Measurements from ENCODE around the gene DCC. TPM values are rescaled to one million over a fixed set of nuclear protein-coding genes. Genes with fewer than 3 reads are reported as not detected.

The DCC gene
- total RNA-seq, 1 experiment from 2014 or later: 0.72 TPM

GRCh38 chr18:53360501-53361443 lies 1020.8 kb downstream of the DCC start (continued):
- TF ChIP-seq ERG (CRISPR knock-in tag; IDR thresholded peaks at IDR 0.05) (no peak), PREB (CRISPR knock-in tag; IDR thresholded peaks at IDR 0.05; ENCODE audit: borderline replicate concordance) (no peak), SOX15 (CRISPR knock-in tag; IDR thresholded peaks at IDR 0.05) (no peak)
- TF ChIP-seq, protein P1, sequence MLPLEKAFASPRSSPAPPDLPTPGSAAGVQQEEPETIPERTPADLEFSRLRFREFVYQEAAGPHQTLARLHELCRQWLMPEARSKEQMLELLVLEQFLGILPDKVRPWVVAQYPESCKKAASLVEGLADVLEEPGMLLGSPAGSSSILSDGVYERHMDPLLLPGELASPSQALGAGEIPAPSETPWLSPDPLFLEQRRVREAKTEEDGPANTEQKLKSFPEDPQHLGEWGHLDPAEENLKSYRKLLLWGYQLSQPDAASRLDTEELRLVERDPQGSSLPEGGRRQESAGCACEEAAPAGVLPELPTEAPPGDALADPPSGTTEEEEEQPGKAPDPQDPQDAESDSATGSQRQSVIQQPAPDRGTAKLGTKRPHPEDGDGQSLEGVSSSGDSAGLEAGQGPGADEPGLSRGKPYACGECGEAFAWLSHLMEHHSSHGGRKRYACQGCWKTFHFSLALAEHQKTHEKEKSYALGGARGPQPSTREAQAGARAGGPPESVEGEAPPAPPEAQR (CRISPR knock-in tag; IDR thresholded peaks at IDR 0.05): no peak

GRCh38 chr18:53375621-53376020 lies 1035.6 kb downstream of the DCC start:
- Mint-ChIP-seq H3K4me1 (peaks cover 22% of the 10 kb centered on the region), H3K9me3 (peaks cover 16% of the 10 kb centered on the region), H3K4me3 (no peak overlapping the region), H3K36me3 (peaks cover 3% of the 10 kb centered on the region; the same call in 1 of the 2 replicates), H3K27me3 (ENCODE audit: low read depth) (no peaks in the 10 kb centered on the region), H3K27ac (peak overlapping the region; percentile 36; the same call in 1 of the 2 replicates)
- no peak for DNase-seq (ENCODE audit: low spot score)
- CTCF ChIA-PET: no interaction called here
- ATAC-seq: peak; percentile 39
- no peak for TF ChIP-seq GABPB1 (CRISPR knock-in tag; IDR thresholded peaks at IDR 0.05)
- TF ChIP-seq NFE2L1 (CRISPR knock-in tag; IDR thresholded peaks at IDR 0.05): no peak
- TF ChIP-seq ZNF416 (CRISPR knock-in tag; IDR thresholded peaks at IDR 0.05): no peak
- TF ChIP-seq ATF6 (CRISPR knock-in tag; IDR thresholded peaks at IDR 0.05): no peak
- POLR2A ChIA-PET: no interaction called here

DNA sequence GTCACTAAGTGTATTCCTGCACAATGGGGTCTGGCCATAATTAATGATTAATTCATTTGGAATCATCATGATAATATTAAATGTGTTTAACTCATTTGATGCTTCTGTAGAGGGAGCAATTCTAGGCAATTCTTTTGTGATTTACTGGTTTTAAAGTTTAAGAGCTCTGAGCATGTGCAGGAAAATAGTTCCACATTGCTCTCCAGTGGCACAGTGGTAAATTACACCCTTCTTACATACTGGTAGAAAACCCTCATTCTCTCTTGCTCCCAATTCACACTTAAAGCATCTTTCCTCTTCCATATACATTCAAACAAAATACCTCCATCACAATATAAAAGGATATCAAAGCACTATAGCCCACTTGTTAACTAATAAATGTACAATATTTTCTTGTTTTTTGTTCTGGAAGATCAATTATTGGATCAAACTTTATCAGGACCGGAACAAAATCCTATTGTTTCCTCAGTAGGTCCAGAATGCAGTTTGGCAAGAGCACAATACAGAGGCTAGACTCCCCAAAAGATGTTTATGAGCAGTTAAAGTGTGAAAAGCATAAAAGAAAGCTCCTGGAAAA lies 1040.2 kb downstream of the DCC start:
- no peak overlapping the region for H3K27ac Mint-ChIP-seq
- no peak overlapping the region for H3K4me3 Mint-ChIP-seq
- H3K9me3 Mint-ChIP-seq: peaks cover 8% of the 10 kb centered on the region
- ChIA-PET CTCF (interaction anchor here (0.5 to 1.4 kb wide), 11 partner anchors 12 to 1478 kb away, joined by 3 to 6 read pairs (median 3); no protein-coding TSS in a partner anchor), POLR2A (no interaction called here)
- TF ChIP-seq, protein P2, sequence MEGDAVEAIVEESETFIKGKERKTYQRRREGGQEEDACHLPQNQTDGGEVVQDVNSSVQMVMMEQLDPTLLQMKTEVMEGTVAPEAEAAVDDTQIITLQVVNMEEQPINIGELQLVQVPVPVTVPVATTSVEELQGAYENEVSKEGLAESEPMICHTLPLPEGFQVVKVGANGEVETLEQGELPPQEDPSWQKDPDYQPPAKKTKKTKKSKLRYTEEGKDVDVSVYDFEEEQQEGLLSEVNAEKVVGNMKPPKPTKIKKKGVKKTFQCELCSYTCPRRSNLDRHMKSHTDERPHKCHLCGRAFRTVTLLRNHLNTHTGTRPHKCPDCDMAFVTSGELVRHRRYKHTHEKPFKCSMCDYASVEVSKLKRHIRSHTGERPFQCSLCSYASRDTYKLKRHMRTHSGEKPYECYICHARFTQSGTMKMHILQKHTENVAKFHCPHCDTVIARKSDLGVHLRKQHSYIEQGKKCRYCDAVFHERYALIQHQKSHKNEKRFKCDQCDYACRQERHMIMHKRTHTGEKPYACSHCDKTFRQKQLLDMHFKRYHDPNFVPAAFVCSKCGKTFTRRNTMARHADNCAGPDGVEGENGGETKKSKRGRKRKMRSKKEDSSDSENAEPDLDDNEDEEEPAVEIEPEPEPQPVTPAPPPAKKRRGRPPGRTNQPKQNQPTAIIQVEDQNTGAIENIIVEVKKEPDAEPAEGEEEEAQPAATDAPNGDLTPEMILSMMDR (IDR thresholded peaks at IDR 0.05): peak; percentile 33; the same call in 1 of the 2 replicates
- TF ChIP-seq, protein P3, sequence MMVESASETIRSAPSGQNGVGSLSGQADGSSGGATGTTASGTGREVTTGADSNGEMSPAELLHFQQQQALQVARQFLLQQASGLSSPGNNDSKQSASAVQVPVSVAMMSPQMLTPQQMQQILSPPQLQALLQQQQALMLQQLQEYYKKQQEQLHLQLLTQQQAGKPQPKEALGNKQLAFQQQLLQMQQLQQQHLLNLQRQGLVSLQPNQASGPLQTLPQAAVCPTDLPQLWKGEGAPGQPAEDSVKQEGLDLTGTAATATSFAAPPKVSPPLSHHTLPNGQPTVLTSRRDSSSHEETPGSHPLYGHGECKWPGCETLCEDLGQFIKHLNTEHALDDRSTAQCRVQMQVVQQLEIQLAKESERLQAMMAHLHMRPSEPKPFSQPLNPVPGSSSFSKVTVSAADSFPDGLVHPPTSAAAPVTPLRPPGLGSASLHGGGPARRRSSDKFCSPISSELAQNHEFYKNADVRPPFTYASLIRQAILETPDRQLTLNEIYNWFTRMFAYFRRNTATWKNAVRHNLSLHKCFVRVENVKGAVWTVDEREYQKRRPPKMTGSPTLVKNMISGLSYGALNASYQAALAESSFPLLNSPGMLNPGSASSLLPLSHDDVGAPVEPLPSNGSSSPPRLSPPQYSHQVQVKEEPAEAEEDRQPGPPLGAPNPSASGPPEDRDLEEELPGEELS (CRISPR knock-in tag; IDR thresholded peaks at IDR 0.05): no peak
- TF ChIP-seq SP1 (CRISPR knock-in tag; conservative IDR thresholded peaks at IDR 0.05): no peak
- TF ChIP-seq AFF4 (CRISPR knock-in tag; IDR thresholded peaks at IDR 0.05; ENCODE audit: borderline replicate concordance): no peak
- H3K27me3 Mint-ChIP-seq (ENCODE audit: low read depth): no peaks in the 10 kb centered on the region
- DNase-seq (ENCODE audit: low spot score) (no peak), ATAC-seq (peak; percentile 86)
- peaks cover 12% of the 10 kb centered on the region for H3K4me1 Mint-ChIP-seq
- H3K36me3 Mint-ChIP-seq: no peaks in the 10 kb centered on the region
